ENCODE results near the gene AMELX. TPM values are rescaled to one million over a fixed set of nuclear protein-coding genes. Genes with fewer than 3 reads are reported as not detected.

The AMELX gene
- total RNA-seq, 2 experiments from 2014 or later = not detected

GRCh38 chrX:11311706-11312105 is 18.5 kb downstream of the AMELX start:
- POLR2A ChIA-PET = no interaction called here

DNA sequence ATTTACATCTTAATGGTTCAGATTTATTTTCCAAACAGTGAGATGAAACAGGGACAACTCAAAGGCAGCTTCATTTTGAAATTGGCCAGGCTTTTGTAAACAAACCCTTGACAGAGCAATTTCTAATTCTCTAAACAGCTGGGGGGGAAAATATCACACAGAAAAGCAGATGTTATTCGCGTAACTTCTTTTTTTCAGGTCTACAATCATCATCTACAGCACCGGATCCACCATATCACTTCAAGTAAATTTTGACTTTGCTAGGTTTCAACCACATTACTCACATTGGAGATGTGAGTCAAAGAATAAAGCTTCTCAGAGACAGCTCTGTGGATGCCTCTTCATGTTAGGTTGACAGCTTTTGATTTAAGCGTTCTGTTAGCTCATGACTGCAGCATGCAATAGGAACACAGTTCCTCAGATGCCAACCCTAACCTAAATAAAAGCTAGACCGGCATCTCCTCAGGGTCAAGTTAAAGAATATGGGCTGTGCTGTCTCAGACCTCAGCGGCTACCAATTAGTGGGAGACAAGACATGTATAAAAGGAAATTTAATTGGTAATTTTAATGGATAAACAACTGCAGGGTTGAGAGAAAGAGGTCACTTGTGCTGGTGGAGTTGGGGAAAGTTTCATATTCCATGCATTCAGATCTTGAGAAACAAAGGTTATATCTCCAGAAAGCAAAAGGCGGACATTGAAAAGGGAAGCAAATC is 26.8 kb downstream of the AMELX start:
- H3K9me3 Mint-ChIP-seq = no peaks in the 10 kb centered on the region
- intact Hi-C loops (cut with micrococcal nuclease) = no loop called here
- ATAC-seq (no peak), DNase-seq (no peak)
- H3K4me3 Mint-ChIP-seq = no peak overlapping the region
- H3K27me3 Mint-ChIP-seq = no peaks in the 10 kb centered on the region
- ChIA-PET POLR2A (no interaction called here), CTCF (no interaction called here)
- H3K36me3 Mint-ChIP-seq (ENCODE audit: low read depth) = no peaks in the 10 kb centered on the region
- H3K27ac Mint-ChIP-seq = no peak overlapping the region
- no peaks in the 10 kb centered on the region for H3K4me1 Mint-ChIP-seq (ENCODE audit: low read depth)
- TF ChIP-seq, protein P1, sequence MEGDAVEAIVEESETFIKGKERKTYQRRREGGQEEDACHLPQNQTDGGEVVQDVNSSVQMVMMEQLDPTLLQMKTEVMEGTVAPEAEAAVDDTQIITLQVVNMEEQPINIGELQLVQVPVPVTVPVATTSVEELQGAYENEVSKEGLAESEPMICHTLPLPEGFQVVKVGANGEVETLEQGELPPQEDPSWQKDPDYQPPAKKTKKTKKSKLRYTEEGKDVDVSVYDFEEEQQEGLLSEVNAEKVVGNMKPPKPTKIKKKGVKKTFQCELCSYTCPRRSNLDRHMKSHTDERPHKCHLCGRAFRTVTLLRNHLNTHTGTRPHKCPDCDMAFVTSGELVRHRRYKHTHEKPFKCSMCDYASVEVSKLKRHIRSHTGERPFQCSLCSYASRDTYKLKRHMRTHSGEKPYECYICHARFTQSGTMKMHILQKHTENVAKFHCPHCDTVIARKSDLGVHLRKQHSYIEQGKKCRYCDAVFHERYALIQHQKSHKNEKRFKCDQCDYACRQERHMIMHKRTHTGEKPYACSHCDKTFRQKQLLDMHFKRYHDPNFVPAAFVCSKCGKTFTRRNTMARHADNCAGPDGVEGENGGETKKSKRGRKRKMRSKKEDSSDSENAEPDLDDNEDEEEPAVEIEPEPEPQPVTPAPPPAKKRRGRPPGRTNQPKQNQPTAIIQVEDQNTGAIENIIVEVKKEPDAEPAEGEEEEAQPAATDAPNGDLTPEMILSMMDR (IDR thresholded peaks at IDR 0.05) = no peak

More at GRCh38 chrX:11311706-11312105, 18.5 kb downstream of the AMELX start:
- no peak for DNase-seq
- Mint-ChIP-seq H3K36me3 (ENCODE audit: low read depth) (no peaks in the 10 kb centered on the region), H3K4me3 (no peak overlapping the region), H3K27ac (no peak overlapping the region), H3K27me3 (no peaks in the 10 kb centered on the region), H3K9me3 (no peaks in the 10 kb centered on the region), H3K4me1 (ENCODE audit: low read depth) (no peaks in the 10 kb centered on the region)
- intact Hi-C loops (cut with micrococcal nuclease) = no loop called here
- TF ChIP-seq, protein P1 (IDR thresholded peaks at IDR 0.05) = no peak
- ATAC-seq = no peak
- CTCF ChIA-PET = no interaction called here

DNA sequence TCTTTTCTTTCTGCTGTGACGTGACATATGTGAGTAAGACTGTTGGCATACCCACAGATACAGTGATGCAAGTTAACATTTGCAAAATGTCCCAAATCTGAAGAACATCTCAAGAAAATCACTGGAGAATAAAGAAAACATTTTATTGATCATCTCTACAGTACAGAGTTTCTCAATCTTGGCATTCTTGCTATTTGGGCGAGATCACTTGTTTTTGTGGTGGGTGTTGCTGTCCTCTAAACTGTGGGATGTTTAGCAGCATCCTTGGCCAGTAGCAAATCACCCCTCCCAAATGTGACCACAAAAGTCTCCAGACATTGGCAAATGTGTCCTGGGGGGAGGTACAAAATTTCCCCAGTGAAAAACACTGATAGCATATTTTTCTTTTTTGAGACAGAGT is 28.8 kb downstream of the AMELX start:
- Mint-ChIP-seq H3K4me1 (ENCODE audit: low read depth) (no peaks in the 10 kb centered on the region), H3K4me3 (no peak overlapping the region), H3K36me3 (ENCODE audit: low read depth) (no peaks in the 10 kb centered on the region), H3K9me3 (no peaks in the 10 kb centered on the region), H3K27me3 (no peaks in the 10 kb centered on the region), H3K27ac (no peak overlapping the region)
- TF ChIP-seq, protein P1 (IDR thresholded peaks at IDR 0.05) = no peak
- CTCF ChIA-PET = no interaction called here
- DNase-seq (no peak), ATAC-seq (no peak)
- intact Hi-C loops (cut with micrococcal nuclease) = no loop called here
- POLR2A ChIA-PET = no interaction called here

GRCh38 chrX:11328134-11328533 is 34.9 kb downstream of the AMELX start:
- no peaks in the 10 kb centered on the region for H3K36me3 Mint-ChIP-seq (ENCODE audit: low read depth)
- no peaks in the 10 kb centered on the region for H3K27me3 Mint-ChIP-seq
- ChIA-PET CTCF (no interaction called here), POLR2A (no interaction called here)
- no peaks in the 10 kb centered on the region for H3K9me3 Mint-ChIP-seq
- intact Hi-C loops (cut with micrococcal nuclease) = no loop called here
- no peaks in the 10 kb centered on the region for H3K4me1 Mint-ChIP-seq (ENCODE audit: low read depth)
- TF ChIP-seq, protein P1 (IDR thresholded peaks at IDR 0.05) = no peak
- no peak for ATAC-seq
- DNase-seq = no peak
- H3K27ac Mint-ChIP-seq = no peak overlapping the region
- H3K4me3 Mint-ChIP-seq = no peak overlapping the region

DNA sequence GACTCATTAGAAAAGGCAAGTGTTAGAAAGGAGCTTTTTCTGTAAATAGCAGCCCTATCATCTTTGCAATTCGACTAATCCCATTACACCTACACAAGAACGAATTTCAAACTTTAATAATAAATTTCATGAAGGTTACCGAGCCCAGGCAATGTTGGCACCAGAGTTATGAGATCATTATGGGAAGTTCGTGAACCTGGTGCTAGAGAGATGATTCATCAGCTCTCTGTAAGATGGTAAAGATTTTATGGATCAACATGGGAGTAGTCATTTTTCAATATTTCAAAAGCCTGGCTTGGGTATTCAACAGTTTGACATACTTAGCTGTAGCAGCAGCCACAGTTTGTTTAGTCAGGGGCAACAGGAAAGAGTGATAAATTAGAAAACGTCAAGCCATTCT is 35.8 kb downstream of the AMELX start:
- ChIA-PET POLR2A (no interaction called here), CTCF (no interaction called here)
- Mint-ChIP-seq H3K4me1 (ENCODE audit: low read depth) (no peaks in the 10 kb centered on the region), H3K9me3 (no peaks in the 10 kb centered on the region), H3K27ac (no peak overlapping the region), H3K36me3 (ENCODE audit: low read depth) (no peaks in the 10 kb centered on the region), H3K4me3 (no peak overlapping the region), H3K27me3 (no peaks in the 10 kb centered on the region)
- intact Hi-C loops (cut with micrococcal nuclease) = no loop called here
- no peak for DNase-seq
- no peak for ATAC-seq
- TF ChIP-seq, protein P1 (IDR thresholded peaks at IDR 0.05) = no peak
